PFSK-1 (cell line): ENCODE data around the gene NEMP2.

Experiments used
- FOXP2 ChIP-seq: optimal IDR thresholded peaks from 2 replicates; pipeline ENCODE3; 2011; ENCODE audit warnings: borderline replicate concordance, control low read depth, inconsistent platforms; ENCODE audit not compliant: insufficient read depth; ENCODE audit errors: extremely low read length, extremely low read depth
- POLR2AphosphoS5 ChIP-seq: IDR thresholded peaks from 2 replicates; pipeline ENCODE4 v1.6.1; 2012; ENCODE audit warnings: low read depth, mild to moderate bottlenecking, control low read depth, low read length, moderate library complexity
- SIN3A ChIP-seq: IDR thresholded peaks from 2 replicates; pipeline ENCODE4 v1.6.1; 2012; ENCODE audit warnings: mild to moderate bottlenecking, low read length, moderate library complexity, borderline replicate concordance; ENCODE audit not compliant: insufficient read depth
- TAF1 ChIP-seq: IDR thresholded peaks from 2 replicates; pipeline ENCODE4 v1.6.1; 2012; ENCODE audit warnings: low read length, control low read depth, borderline replicate concordance; ENCODE audit not compliant: insufficient read depth
- TF ChIP-seq, protein P1 (sequence below), 2 experiments: IDR thresholded peaks; 2 replicates each; pipeline versions ENCODE4 v1.6.1 to v1.8.0; 2011 to 2012; ENCODE audit warnings: low read depth in 2 of 2, low read length in 2 of 2, control low read depth in 1 of 2, inconsistent platforms in 1 of 2, mild to moderate bottlenecking in 1 of 2, moderate library complexity in 1 of 2; ENCODE audit not compliant: insufficient read depth in 1 of 2

The NEMP2 gene

DNA sequence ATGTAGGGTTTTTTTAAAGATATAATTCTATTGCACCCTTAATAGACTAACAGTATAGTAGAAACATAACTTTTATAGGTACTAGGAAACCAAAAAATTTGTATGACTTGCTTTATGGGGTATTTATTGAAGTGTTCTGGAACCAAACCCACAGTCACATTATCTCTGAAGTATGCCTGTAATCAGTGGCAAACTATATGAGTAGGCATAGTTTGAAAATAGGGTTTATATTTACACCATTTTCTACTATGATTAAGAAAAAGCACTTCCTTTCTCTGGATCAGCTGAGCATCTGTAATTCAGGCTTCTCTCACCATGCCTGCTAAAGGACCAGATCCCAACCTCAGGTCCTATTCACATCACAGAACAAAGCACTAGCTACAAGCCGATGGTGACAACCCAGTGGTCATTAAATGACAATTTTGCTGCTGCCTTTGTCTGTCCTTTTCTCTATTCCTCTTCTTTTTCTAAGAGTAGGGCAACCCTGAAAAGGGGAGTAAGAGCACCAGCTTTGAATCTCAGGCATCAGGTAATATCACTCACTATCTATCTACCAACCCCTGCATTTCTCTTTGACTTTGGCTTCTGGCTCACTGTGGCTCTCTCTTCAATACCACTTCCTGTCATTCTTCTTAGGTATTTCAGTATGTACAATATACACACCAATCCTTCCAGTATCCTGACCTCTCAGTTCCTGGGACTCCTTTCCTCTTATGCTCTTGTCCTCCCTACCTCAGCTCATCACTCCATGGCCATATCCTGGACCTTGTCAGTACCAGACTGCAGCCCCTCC, 14.4 kb downstream of the NEMP2 start:
- TF ChIP-seq SIN3A (no peak), POLR2AphosphoS5 (no peak), FOXP2 (no peak), TAF1 (no peak)
- TF ChIP-seq, protein P1, sequence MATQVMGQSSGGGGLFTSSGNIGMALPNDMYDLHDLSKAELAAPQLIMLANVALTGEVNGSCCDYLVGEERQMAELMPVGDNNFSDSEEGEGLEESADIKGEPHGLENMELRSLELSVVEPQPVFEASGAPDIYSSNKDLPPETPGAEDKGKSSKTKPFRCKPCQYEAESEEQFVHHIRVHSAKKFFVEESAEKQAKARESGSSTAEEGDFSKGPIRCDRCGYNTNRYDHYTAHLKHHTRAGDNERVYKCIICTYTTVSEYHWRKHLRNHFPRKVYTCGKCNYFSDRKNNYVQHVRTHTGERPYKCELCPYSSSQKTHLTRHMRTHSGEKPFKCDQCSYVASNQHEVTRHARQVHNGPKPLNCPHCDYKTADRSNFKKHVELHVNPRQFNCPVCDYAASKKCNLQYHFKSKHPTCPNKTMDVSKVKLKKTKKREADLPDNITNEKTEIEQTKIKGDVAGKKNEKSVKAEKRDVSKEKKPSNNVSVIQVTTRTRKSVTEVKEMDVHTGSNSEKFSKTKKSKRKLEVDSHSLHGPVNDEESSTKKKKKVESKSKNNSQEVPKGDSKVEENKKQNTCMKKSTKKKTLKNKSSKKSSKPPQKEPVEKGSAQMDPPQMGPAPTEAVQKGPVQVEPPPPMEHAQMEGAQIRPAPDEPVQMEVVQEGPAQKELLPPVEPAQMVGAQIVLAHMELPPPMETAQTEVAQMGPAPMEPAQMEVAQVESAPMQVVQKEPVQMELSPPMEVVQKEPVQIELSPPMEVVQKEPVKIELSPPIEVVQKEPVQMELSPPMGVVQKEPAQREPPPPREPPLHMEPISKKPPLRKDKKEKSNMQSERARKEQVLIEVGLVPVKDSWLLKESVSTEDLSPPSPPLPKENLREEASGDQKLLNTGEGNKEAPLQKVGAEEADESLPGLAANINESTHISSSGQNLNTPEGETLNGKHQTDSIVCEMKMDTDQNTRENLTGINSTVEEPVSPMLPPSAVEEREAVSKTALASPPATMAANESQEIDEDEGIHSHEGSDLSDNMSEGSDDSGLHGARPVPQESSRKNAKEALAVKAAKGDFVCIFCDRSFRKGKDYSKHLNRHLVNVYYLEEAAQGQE (IDR thresholded peaks at IDR 0.05; ENCODE audit: insufficient read depth in 1 of 2, low read depth in 2 of 2, low read length in 2 of 2) = no peak

DNA sequence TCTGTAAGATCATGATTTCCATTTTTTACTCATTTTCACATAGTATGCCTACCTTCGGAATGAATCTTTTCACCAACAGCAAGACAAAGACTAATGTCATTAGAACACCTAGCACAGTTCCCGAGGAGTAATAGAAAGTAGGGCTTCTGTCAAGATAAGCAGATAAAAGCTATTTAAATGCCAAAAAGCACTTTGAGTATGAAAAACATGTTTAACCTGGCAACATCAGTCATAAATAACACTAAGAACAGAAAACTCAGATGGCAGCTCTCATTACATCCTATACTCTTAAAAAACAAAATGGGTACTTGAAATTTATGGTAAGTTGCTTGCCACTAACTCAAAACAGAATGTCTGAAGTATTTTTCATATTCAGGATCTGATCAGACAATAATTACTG, 17.1 kb downstream of the NEMP2 start:
- TF ChIP-seq POLR2AphosphoS5 = no peak
- no peak for TF ChIP-seq TAF1
- TF ChIP-seq, protein P1 (IDR thresholded peaks at IDR 0.05; ENCODE audit: insufficient read depth in 1 of 2, low read depth in 2 of 2, low read length in 2 of 2) = no peak
- TF ChIP-seq FOXP2 = no peak
- TF ChIP-seq SIN3A = no peak

GRCh38 chr2:190515687-190516086, 18.8 kb downstream of the NEMP2 start:
- no peak for TF ChIP-seq FOXP2
- TF ChIP-seq TAF1 = no peak
- no peak for TF ChIP-seq SIN3A
- TF ChIP-seq, protein P1 (IDR thresholded peaks at IDR 0.05; ENCODE audit: insufficient read depth in 1 of 2, low read depth in 2 of 2, low read length in 2 of 2) = no peak
- no peak for TF ChIP-seq POLR2AphosphoS5

- TF ChIP-seq POLR2AphosphoS5 = no peak
- TF ChIP-seq SIN3A = no peak
- no peak for TF ChIP-seq TAF1
- TF ChIP-seq, protein P1 (IDR thresholded peaks at IDR 0.05; ENCODE audit: insufficient read depth in 1 of 2, low read depth in 2 of 2, low read length in 2 of 2) = no peak
- TF ChIP-seq FOXP2 = no peak
Observed at GRCh38 chr2:190514676-190515075, 19.8 kb downstream of the NEMP2 start.

DNA sequence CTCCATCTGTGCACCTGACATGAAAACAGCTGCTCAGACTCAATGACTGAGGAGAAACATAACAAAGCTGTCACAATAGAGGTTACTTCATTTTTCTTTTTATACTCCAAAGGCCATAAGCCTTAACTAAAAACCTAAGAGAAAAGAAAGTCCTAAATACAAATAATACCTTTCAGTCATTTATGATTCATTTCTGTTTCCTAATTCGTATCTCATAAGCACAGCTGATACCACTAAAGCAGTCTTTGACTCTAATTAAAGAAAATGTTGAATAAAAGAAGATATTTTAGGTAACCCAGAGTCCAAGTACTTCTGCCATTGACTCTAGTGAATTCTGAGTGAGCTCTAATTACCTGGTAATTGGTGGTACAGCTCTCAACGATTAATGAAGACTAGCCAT, 20.6 kb downstream of the NEMP2 start:
- no peak for TF ChIP-seq FOXP2
- no peak for TF ChIP-seq TAF1
- TF ChIP-seq POLR2AphosphoS5 = no peak
- TF ChIP-seq, protein P1 (IDR thresholded peaks at IDR 0.05; ENCODE audit: insufficient read depth in 1 of 2, low read depth in 2 of 2, low read length in 2 of 2) = no peak
- no peak for TF ChIP-seq SIN3A
